CD4-positive, alpha-beta T cell treated with Interferon gamma for 1 hour (primary cell): ENCODE results near the gene THBS2.
A peak's percentile ranks its signal among the peaks of the same experiment; 100 is the strongest.

Experiments used
- DNase-seq: peaks from one replicate; pipeline ENCODE4 v3.0.0-alpha.2; 2020

The THBS2 gene

DNA sequence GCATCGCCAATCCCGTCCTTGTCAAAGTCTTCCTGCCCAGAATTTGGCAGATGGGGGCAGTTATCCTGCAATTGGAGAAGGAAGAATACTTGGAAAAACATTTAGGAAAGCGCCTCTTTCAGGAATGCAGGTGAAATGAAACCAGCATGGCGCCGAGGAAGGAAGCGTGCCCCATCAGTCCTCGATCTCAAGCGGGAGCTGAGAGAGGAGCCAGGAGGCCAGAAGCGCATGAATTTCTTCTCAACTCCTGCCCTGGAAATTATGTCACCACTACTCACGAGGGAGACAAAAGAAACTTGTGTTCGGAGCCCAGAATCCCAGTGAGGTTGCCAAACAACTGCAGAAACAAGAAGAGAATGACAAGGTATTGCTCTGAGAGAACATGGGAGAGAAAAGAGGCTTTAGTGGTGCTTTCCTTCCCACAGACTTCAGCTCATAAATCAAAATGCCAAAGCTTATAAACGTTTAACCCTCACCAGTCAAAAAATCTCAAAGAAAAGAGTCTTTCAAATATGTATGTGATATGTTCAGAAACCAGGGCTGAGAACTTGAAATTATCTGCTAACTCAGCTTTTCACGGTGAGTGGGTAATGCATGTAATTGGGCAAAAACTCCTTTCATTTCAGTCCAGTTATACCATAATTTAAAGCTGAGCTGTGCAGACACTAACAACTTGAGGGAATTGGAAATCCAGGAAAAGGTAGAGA, 23.9 kb downstream of the THBS2 start:
- no peak for DNase-seq

DNA sequence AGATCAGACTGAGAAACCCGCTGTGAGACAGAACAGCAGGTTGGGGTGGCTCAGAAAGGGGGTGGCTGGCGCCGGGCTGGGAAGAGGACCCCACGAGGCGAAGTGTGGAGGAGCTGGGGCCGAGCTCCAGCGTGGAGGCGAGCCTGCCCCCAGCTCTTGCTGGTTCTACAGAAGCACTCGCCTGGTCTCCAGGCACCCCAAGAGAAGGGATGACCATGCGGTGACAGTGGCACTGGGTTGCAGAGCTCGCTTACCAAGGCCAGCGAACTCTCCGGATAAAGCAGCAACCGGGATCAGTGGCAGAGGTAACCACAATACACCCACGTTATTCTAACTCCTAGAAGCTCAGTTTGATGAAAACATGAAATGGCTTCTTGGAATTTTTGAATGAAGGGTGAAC, 26.5 kb downstream of the THBS2 start:
- no peak for DNase-seq

DNA sequence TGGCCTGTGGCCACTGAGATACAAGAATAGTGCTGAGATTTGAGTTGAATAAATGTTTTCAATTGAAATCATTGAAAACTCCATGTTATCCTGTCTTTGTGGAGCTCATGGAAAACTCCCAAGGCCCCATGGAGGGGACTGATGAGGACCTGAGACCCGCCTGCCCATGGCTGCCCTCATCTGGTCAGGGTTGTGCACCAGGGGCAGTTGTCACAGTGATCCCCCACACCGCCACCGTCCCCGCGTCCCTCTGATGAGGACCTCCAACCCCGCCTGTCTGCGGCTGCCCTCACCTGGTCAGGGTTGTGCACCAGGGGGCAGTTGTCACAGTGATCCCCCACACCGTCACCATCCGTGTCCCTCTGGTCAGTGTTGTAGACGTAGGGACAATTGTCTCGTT, 27.8 kb downstream of the THBS2 start:
- DNase-seq = no peak

DNA sequence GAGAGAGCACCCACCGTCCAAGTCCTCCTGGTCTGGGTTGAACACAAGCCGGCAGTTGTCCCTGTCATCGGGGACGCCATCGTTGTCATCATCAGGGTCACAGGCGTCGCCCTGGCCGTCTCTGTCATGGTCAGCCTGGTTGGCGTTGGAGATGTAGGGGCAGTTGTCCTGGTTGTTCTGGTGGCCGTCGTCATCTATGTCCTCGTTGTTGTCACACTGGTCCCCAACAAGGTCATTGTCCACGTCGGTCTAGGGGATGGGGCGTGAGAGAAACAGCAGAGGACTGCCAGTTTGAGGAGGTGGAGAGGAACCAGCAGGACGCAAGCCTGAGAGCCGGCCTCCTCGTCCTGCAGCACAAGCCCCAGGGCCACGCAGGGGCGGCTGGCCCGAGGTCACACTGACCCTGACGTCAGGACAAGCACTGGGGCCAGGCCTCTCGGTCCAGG, 28.5 kb downstream of the THBS2 start:
- no peak for DNase-seq

DNA sequence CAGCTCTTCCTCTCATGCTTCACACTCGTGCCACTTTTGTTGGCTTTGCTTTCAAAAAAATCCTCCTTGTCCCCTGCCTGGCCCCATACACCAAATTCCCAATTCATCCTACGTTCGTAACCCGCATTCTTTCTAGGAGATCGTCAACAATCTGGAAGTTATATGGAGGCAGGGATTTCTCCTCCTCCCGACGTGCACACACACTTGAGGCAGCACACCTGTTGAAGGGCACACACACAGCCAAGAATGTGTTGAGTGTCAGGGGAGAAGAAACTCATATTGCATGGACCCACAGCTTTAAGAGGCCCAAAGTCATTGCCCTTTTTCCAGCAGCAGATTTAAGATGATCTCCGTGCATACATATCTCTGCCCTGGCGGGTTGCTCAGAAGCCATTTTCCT, 28.9 kb downstream of the THBS2 start:
- DNase-seq = no peak

DNA sequence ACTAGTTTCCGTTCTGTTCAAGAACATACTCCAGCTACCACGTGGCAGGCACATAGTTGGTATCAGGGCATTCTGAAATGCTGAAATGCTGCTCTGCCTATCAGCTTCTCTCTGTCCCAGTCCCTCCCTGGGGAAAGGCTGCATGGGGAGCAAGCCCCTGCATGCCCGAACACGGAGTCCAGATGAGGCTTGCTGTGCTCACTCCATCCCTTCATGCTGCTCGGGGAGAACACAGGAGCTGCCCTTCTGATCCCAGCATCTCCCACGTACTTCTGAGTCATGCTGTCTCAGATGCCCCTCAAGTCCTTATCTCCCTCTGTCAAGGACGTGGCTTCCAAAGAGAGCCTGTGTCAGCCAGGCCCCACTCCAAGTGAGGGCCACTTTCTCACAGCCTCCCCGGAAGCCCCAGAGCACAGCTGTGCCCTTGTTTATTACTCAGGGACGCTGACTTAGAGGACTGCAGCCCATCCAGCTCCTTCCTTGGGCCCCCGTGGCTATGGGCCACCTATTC, 29.4 kb downstream of the THBS2 start:
- DNase-seq = no peak

DNA sequence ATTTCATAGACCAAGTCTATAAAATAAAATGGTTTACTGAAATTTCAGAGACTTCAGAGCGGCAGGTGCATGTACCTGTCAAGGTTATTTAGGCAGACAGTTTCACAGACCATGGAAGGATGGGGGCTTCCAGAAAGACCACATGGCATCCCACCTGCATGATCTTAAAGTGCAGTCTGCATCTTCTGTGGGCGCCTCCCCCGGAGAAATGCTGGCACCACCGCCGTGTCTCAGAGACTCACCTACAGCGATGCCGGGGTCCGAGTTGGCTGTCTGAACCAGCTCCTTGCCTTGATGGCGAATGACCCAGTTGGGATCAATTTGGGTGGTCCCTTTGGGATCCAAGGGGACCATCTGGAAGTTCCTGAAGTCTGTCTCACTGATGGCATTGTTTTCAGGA, 30.6 kb downstream of the THBS2 start:
- no peak for DNase-seq

DNA sequence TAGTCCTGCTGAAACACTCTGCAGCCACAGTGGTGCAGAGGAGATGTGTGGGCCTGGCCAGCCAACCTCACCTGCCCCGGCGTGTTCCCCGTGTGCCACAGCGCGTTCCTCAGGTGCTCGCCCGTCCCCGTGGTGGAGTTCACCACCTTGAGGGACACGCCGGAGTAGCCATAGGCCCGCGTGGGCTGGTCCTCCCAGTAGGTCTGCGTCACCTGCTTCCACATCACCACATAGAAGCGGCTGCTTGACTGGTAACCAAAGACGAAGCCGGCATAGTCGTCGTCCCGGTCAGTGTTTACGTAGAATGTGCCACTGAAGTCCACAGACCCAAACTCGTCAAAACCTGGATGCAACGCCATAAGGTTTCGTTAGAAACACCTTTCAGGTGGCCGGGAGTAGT, 31.5 kb downstream of the THBS2 start:
- no peak for DNase-seq

DNA sequence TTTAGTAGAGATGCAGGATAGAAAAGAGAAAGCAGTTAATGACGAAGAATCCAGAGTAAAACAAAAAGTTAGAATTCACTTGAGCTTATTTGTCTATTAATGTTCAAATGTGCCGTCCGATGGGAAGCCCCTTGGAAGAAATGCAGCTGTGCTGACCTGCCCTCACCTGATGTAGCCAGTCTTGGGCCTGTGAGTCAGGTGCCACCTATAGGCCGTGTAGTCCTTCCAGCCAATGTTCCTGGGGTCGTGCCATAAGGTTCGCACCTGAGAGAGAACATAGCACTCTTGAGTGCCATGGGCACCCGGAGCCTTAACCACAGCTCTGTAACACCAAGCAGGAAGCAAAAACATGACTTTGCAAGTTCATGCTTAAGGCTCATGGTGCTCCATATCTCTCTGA, 32.4 kb downstream of the THBS2 start:
- no peak for DNase-seq

DNA sequence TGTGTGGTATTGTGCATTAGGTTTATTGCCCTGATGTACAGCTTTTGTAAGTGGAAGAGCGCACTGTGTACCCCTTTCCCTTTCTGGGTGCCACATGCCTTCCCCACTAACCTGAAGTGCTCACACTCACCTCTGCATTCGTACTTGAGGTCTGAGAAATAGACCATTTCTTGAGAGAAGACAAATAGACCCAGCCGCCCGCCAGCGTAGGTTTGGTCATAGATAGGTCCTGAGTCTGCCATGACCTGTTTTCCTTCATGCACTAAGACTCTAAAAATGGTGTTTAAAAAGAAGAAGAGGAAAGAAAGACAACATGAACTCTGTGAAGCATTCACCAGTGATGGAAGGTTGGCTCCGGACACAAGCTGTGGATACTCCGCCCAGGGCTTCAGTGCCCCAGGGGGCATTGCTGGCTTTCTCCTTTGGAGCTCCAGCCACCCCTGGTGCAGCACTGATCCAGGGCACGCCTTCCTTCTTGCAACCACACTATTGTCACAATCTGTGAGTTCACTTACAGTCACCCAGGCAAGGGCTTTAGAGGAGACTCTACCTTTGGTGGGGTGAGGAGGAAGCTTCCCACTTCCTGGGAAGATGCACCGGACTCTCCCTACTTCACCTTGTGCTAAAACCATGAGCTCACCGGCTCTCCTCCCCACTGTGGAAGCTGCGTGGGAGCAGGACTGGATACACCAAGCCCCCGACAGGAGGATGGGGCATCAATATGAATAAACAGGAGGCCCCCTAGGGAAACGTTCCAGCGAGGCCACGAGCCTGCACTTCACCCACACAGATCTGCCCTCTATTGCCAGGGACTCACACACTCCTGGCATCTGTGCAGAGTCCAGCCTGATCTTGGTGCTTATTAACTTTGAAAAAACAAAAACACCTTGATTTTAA, 33.3 kb downstream of the THBS2 start:
- no peak for DNase-seq

DNA sequence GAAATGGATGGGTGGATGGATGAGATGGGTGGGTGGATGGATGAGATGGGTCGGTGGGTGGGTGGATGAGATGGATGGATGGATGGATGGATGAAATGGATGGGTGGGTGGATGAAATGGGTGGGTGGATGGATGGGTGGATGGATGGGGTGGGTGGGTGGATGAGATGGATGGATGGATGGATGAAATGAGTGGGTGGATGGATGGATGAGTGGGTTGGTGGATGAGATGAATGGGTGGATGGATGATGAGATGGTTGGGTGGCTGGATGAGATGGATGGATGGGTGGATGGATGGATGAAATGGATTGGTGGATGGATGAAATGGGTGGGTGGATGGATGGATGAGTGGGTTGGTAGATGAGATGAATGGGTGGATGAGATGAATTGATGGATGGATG, 35.7 kb downstream of the THBS2 start:
- no peak for DNase-seq

DNA sequence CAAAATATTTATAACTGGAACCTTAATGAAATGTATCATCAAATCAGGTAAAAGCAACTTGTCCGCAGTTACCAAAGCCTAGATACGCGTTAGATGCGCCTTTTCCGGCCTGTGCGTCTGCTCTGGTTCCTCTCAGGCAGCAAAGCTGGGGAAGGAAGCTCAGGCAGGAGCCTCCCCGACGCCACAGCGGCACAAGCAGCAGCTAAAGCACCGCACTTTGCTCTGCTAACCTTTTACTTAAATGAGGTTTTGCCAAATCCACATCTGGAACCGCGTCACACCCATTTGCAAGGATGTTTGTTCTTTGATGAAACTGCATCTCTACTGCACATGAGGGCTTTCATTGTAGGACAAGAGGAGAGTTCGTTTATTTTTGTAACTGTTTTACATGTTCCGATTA, 36.8 kb downstream of the THBS2 start:
- no peak for DNase-seq

DNA sequence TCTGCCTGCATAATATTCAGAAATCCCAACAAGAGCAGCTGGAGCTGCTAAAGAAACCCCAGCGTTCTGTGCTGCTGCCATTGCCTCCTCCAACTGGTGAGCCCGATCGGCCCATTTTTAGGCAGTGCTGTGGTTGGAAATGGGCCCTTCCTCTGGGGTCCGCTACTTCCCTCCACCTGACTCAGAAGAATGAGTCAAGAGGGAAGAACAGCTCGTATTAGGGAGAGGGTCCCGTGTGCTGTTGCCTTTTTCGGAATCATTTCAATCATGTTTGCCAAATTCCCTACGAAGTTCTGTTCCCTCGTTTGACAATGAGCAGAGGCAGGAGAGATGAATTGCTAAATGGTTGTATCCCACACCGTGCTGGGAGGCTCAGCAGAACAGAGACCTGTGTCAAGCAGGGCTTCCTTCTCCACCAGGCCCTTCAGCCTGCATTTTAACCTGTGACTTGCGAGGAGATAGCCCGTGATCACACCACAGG, 38.4 kb downstream of the THBS2 start:
- no peak for DNase-seq

DNA sequence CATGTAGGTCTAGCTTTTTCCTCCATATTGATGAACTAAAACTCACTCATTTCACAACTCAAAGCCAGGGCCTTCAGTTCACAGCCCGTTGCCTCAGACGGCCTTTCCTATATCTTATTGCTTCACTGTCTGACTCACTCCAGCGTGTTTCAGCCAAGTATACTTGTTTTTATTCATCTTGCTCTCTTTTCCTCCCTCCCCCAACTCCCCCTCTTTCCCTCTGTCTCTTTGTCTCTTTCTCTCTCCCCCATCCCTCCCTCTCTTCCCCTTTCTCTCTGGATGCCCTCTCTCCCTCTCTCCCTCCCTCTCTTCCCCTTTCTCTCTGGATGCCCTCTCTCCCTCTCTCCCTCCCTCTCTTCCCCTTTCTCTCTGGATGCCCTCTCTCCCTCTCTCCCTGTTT, 38.9 kb downstream of the THBS2 start:
- peak; percentile 26 for DNase-seq

DNA sequence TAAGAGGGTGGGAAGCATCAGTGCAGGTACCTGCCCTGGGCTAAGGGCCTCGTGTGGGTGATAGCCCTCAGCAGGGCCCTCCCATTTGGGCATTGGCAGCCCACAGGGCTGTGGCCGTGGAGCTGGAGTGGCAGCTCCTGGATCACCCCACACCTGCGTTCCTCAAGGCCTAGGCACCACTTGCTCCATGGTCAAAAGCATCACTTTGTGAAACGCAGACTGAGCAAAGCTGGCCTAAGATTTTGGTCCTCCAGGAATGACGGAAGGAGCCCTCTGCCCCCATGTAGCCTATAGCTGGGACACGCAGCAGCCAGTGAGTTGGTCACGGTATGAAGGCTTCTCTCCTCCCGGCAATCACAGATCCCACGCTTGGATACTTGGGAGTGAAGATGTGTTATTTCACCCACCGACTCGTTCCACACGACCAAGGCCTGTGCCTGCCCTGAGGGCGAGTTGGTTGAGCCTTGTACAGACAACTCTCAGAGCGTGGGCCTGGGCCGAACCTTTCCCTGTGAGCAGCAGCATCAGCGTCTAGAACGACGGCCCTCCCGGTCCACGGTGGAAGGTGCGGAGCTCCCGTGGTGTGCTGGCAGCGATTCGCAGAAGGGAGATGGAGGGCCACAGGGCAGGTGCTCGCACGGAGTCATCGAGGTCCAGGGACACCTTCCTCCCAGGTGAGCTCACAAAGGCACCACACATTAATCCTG, 39.7 kb downstream of the THBS2 start:
- DNase-seq = no peak

DNA sequence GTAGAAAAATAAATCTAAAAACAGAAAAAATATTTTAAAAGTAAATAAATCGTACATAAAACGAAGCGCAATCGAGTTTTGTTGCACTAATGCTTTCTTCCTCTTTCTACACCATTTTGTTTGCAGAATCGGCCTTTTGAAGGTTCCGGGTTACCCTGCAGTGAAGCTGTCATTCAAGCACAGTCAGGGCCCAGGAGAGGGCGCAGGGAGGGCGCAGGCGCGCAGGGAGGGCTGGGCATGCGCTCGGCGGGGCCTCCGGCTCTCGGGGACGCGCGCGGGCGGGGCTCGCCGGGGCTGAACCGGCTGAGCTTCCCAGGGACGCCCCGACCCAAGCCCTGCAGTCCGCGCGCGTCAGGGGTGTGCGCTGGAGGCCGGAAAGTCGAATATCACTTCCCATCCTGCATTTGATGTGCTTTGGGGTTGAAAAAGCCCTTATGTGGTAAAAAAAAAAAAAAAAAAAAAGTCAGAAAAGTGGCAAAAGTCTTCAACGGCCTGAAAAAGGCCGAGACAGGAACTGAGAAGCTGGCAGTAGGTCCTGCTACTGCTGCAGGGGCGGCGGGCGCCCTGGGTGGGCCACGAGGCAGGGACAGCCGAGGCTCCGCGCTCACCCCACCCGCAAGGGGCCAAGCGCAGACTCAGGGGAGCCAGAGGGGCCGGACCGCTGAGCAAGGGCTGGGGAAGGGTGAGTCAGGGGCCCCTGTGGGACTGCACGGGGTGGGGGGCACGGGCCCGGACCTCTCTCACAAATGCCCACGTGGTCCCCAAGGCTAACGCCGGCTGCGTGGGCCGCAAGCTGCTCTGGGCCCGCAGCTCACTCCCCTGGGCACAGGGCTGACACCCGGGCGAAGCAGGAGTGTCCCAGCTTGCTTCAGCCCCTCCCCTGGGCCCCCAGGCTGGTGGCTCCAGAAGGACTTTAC, 40.5 kb downstream of the THBS2 start:
- peak; percentile 91 for DNase-seq

DNA sequence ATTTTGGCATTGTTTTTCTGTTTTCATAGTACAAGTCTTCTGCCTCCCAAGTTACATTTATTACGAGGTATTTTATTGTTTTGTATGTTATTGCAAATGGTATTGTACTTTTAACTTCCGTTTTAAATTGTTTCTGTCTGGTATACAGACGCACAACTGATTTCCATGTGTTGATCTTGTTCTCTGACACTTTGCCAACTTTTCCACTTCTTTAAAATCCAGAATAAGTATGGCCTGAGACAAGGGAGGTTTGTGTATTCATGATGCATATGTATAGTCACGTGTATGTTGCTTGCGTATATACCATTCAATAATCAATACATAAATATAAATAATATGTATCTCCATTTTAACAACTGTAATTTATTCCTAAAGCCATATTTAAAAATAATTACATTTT, 41.2 kb downstream of the THBS2 start:
- DNase-seq = no peak

DNA sequence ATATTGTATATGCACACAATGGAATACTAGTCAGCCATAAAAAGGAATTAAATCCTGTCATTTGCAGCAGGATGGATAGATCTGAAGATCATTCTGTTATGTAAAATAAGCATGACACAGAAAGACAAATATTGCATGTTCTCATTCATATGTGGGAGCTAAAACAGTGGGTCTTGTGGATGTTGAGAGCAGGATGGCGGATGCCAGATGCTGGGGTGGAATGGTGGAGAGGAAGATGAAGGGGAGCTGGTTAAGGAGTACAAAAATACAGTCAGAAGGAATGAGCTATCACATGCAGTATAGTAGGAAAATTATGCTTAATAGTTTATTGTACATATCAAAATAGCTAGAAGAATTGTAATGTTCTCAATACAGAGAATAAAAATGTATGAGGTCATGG, 41.8 kb downstream of the THBS2 start:
- DNase-seq = no peak

DNA sequence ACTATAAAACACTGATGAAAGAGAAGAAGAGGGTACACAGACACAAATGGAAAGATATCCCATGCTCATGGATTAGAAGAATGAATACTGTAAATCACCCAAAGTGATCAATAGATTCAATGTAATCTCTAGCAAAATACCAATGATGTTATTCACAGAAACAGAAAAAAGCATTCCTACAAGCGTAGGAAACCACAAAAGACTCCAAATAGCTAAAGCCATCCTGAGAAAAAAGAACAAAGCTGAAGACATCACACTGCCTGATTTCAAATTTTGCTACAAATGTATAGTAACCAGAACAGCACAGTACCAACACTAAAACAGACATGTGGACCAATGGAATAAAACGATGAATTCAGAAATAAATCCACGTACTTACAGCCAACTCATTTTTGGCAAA, 43.0 kb downstream of the THBS2 start:
- DNase-seq = no peak

DNA sequence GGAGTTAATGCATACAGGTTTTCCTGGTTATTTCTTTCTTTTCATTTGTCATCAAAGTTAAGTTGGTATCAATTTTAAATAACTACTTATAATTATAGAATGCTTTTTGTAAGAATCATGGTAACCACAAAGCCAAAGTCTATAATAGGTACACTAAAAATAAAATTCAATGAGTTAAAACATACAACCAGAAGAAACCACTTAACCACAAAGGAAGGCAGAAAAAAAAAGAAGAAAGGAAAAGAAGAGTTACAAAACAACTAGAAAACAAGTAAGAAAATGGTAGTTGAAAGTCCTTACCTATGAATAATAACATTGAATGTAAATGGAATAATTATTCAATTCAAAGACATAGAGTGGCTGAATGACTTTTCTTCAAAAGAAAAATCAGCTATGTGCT, 45.6 kb downstream of the THBS2 start:
- no peak for DNase-seq

DNA sequence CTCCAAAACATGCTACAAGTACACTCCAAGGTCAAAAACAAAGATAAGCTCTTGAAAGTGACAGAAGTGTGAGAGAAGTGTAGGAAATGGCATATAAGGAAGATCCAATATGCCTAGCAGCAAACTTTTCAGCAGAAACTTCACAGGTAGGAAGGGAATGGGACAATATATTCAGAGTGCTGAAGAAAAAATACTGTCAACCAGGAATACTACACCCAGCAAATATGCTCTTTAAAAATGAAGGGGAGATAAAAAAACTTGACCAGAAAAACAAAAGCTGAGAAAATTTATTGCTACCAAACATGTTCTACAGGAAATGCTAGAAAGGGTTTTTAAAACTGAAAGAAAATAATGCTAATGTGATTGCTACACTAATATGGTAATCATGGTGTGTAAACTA, 46.2 kb downstream of the THBS2 start:
- no peak for DNase-seq
